Endodermal cell (in vitro differentiated cells): ENCODE data around the gene CTNND2. TPM values are rescaled to one million over a fixed set of nuclear protein-coding genes. Genes with fewer than 3 reads are reported as not detected.

Source experiments
- DNase-seq: peaks from one replicate; pipeline ENCODE4 v3.0.0-alpha.2; 2017
- H3K27ac ChIP-seq: 2 replicates; pipeline ENCODE4 v1.5.1; 2013; ENCODE audit warnings: mild to moderate bottlenecking, low read depth, low read length, moderate library complexity
- H3K27me3 ChIP-seq: 2 replicates; pipeline ENCODE4 v1.6.1; 2013; ENCODE audit warnings: mild to moderate bottlenecking, low read length, moderate library complexity; ENCODE audit not compliant: insufficient read depth, control insufficient read depth, poor library complexity, severe bottlenecking
- H3K36me3 ChIP-seq: 2 replicates; pipeline ENCODE4 v1.7.0; 2013; ENCODE audit warnings: mild to moderate bottlenecking, low read length, moderate library complexity; ENCODE audit not compliant: control insufficient read depth, insufficient read depth
- H3K4me1 ChIP-seq: one replicate; pipeline ENCODE4 v1.7.0; 2013; ENCODE audit warnings: low read length; ENCODE audit not compliant: control insufficient read depth, insufficient read depth
- H3K4me3 ChIP-seq: 2 replicates; pipeline ENCODE4 v1.5.1; 2013; ENCODE audit warnings: mild to moderate bottlenecking, low read length, moderate library complexity
- H3K9ac ChIP-seq: 2 replicates; pipeline ENCODE4 v1.6.1; 2013; ENCODE audit warnings: mild to moderate bottlenecking, low read length, moderate library complexity; ENCODE audit not compliant: poor library complexity, severe bottlenecking; ENCODE audit errors: extremely low read depth
- H3K9me3 ChIP-seq: 2 replicates; pipeline ENCODE4 v1.6.1; 2013; ENCODE audit warnings: mild to moderate bottlenecking, low read length, moderate library complexity; ENCODE audit not compliant: control insufficient read depth
- H3K27ac Mint-ChIP-seq: 2 replicates; pipeline ENCODE4 v1.8.0; 2020; ENCODE audit warnings: mixed read lengths
- H3K27me3 Mint-ChIP-seq: 2 replicates; pipeline ENCODE4 v1.8.0; 2021; ENCODE audit warnings: mild to moderate bottlenecking, mixed read lengths; ENCODE audit not compliant: insufficient read depth
- H3K36me3 Mint-ChIP-seq: 2 replicates; pipeline ENCODE4 v1.8.0; 2020; ENCODE audit warnings: low read depth, mixed read lengths
- H3K4me1 Mint-ChIP-seq: 2 replicates; pipeline ENCODE4 v1.8.0; 2020; ENCODE audit warnings: mixed read lengths
- H3K4me3 Mint-ChIP-seq: 2 replicates; pipeline ENCODE4 v1.8.0; 2020; ENCODE audit warnings: mild to moderate bottlenecking, moderate library complexity, mixed read lengths
- H3K9me3 Mint-ChIP-seq: 2 replicates; pipeline ENCODE4 v1.8.0; 2020; ENCODE audit warnings: mild to moderate bottlenecking, mixed read lengths
- CTCF ChIP-seq: fragments of 200-600 bp; sonication (generic); conservative IDR thresholded peaks from 2 replicates; pipeline ENCODE4 v1.5.0; 2021; ENCODE audit warnings: antibody characterized with exemption, mild to moderate bottlenecking
- WGBS, 2 experiments: methylation state at CpG; one replicate each; pipeline versions ENCODE4 v1.1.5 to v1.1.7; 2013; ENCODE audit warnings: missing lambda C conversion rate in 2 of 2, mixed read lengths in 1 of 2; ENCODE audit not compliant: insufficient coverage in 1 of 2, insufficient read length in 1 of 2; 5-methylcytosine and 5-hydroxymethylcytosine counted together
- total RNA-seq, 2 donors: library from RNA; stranded (reverse); fragmentation: NEBNext Ultra II Directional in 1 of 2; extraction: Animal tissue kit (Norgen Biotek cat#: 25700) in 1 of 2; gene quantifications; 2 replicates in 1 of 2; 3 replicates in 1 of 2; pipeline ENCODE4 v1.2.1, GENCODE V29; 2021

CTNND2 gene
- total RNA-seq, 2 donors from 2014 or later: 6.5 to 10.3 TPM

GRCh38 chr5:11064763-11065450, 839.3 kb downstream of the CTNND2 start:
- H3K9ac ChIP-seq: no peak overlapping the region
- Mint-ChIP-seq H3K27me3 (no peaks in the 10 kb centered on the region), H3K9me3 (peaks cover 45% of the 10 kb centered on the region), H3K4me1 (peaks cover 20% of the 10 kb centered on the region), H3K4me3 (no peak overlapping the region), H3K36me3 (peaks cover 10% of the 10 kb centered on the region), H3K27ac (peak overlapping the region; percentile 26)
- peak overlapping the region; percentile 32 for H3K4me3 ChIP-seq
- H3K9me3 ChIP-seq: peaks cover 53% of the 10 kb centered on the region
- no peak for DNase-seq
- TF ChIP-seq CTCF: no peak
- no peaks in the 10 kb centered on the region for H3K27me3 ChIP-seq
- H3K4me1 ChIP-seq: peaks cover 5% of the 10 kb centered on the region
- WGBS, 2 experiments: 83 to 84% methylated on average over 3 to 4 of the region's 4 CpGs
- no peak overlapping the region for H3K27ac ChIP-seq
- H3K36me3 ChIP-seq: no peaks in the 10 kb centered on the region

GRCh38 chr5:11062397-11062796, 841.8 kb downstream of the CTNND2 start:
- H3K27me3 Mint-ChIP-seq: no peaks in the 10 kb centered on the region
- H3K9me3 Mint-ChIP-seq: peaks cover 48% of the 10 kb centered on the region
- Histone ChIP-seq H3K4me3 (no peak overlapping the region), H3K27me3 (no peaks in the 10 kb centered on the region), H3K36me3 (no peaks in the 10 kb centered on the region), H3K9ac (no peak overlapping the region), H3K4me1 (peaks cover 5% of the 10 kb centered on the region), H3K27ac (peak overlapping the region; percentile 57), H3K9me3 (peaks cover 38% of the 10 kb centered on the region)
- WGBS, 2 experiments: 81 to 92% methylated on average over 6 to 7 of the region's 7 CpGs
- H3K27ac Mint-ChIP-seq: no peak overlapping the region
- no peak for DNase-seq
- H3K4me1 Mint-ChIP-seq: peaks cover 20% of the 10 kb centered on the region
- H3K4me3 Mint-ChIP-seq: no peak overlapping the region
- TF ChIP-seq CTCF: peak; percentile 46
- H3K36me3 Mint-ChIP-seq: peaks cover 15% of the 10 kb centered on the region

GRCh38 chr5:11056560-11056959, 847.7 kb downstream of the CTNND2 start:
- no peak for TF ChIP-seq CTCF
- no peak overlapping the region for H3K4me3 Mint-ChIP-seq
- Histone ChIP-seq H3K36me3 (no peaks in the 10 kb centered on the region), H3K27ac (no peak overlapping the region), H3K9me3 (peaks cover 24% of the 10 kb centered on the region), H3K27me3 (no peaks in the 10 kb centered on the region), H3K9ac (no peak overlapping the region), H3K4me3 (no peak overlapping the region), H3K4me1 (no peaks in the 10 kb centered on the region)
- no peaks in the 10 kb centered on the region for H3K4me1 Mint-ChIP-seq
- WGBS, 2 experiments: 90 to 100% methylated on average over 1 to 2 of the region's 2 CpGs
- H3K36me3 Mint-ChIP-seq: peaks cover 12% of the 10 kb centered on the region
- no peak for DNase-seq
- no peak overlapping the region for H3K27ac Mint-ChIP-seq
- peaks cover 28% of the 10 kb centered on the region for H3K9me3 Mint-ChIP-seq
- H3K27me3 Mint-ChIP-seq: no peaks in the 10 kb centered on the region
